Thyroid gland (tissue), 4 donors: ENCODE results near the gene CERCAM.

Experiments used
- CTCF ChIP-seq, 6 experiments: fragments of 200-600 bp in 3 of 6; fragments of 450-650 bp in 3 of 6; sonication (generic) in 3 of 6; IDR thresholded peaks; one replicate each; pipeline ENCODE4 v1.5.1; 2016 to 2019; ENCODE audit warnings: antibody characterized with exemption in 6 of 6, mild to moderate bottlenecking in 2 of 6, inconsistent platforms in 1 of 6, moderate library complexity in 1 of 6
- POLR2A ChIP-seq, 2 donors: fragments of 450-650 bp; IDR thresholded peaks; one replicate each; pipeline ENCODE4 v1.6.1; 2017; ENCODE audit warnings: antibody characterized with exemption in 2 of 2, mild to moderate bottlenecking in 2 of 2, moderate library complexity in 1 of 2

- TF ChIP-seq CTCF (IDR thresholded peaks at IDR 0.05): no peak
- no peak for TF ChIP-seq POLR2A (IDR thresholded peaks at IDR 0.05)
Measured at GRCh38 chr9:128408963-128409431, 11.7 kb upstream of the CERCAM start.
